ENCODE data around the gene FUZ. TPM values are rescaled to one million over a fixed set of nuclear protein-coding genes. Genes with fewer than 3 reads are reported as not detected.

The FUZ gene
- polyA plus RNA-seq, 1 donor from 2014 or later: 35.4 TPM

GRCh38 chr19:49824662-49825061 is 11.6 kb upstream of the FUZ start:
- peaks cover 13% of the 10 kb centered on the region for H3K79me2 ChIP-seq (replicated peaks; ENCODE audit: insufficient read depth, low read length)
- no peaks in the 10 kb centered on the region for H3K36me3 ChIP-seq (ENCODE audit: insufficient read depth, low read length)
- TF ChIP-seq EP300 (conservative IDR thresholded peaks at IDR 0.05; ENCODE audit: poor library complexity, severe bottlenecking): no peak
- TF ChIP-seq EZH2 (IDR thresholded peaks at IDR 0.05; ENCODE audit: borderline replicate concordance, insufficient read depth, low read length, poor library complexity, severe bottlenecking): no peak
- no peak for TF ChIP-seq SMC3 (conservative IDR thresholded peaks at IDR 0.05; ENCODE audit: poor library complexity)
- no peaks in the 10 kb centered on the region for H3K9me2 ChIP-seq (ENCODE audit: insufficient read depth, low read length)
- H3K27me3 ChIP-seq (ENCODE audit: insufficient read depth, low read depth, low read length): no peaks in the 10 kb centered on the region
- no peaks in the 10 kb centered on the region for H4K20me1 ChIP-seq (ENCODE audit: insufficient read depth)
- no peak overlapping the region for H3K4me2 ChIP-seq (ENCODE audit: low read length)
- H3K9ac ChIP-seq (ENCODE audit: low read length): no peak overlapping the region
- no peak overlapping the region for H3K4me3 ChIP-seq (ENCODE audit: low read length)
- no peaks in the 10 kb centered on the region for H3K9me3 ChIP-seq (ENCODE audit: low read length)
- no peaks in the 10 kb centered on the region for H3F3A ChIP-seq (ENCODE audit: insufficient read depth, low read length, poor library complexity, severe bottlenecking)
- H2AFZ ChIP-seq (ENCODE audit: low read depth, low read length): no peak overlapping the region
- H3K27ac ChIP-seq (ENCODE audit: low read length): no peak overlapping the region

GRCh38 chr19:49823472-49823871 is 10.4 kb upstream of the FUZ start:
- no peak overlapping the region for H3K27ac ChIP-seq (ENCODE audit: low read length)
- H3K9me2 ChIP-seq (ENCODE audit: insufficient read depth, low read length): no peaks in the 10 kb centered on the region
- H3K9ac ChIP-seq (ENCODE audit: low read length): no peak overlapping the region
- H3K4me2 ChIP-seq (ENCODE audit: low read length): no peak overlapping the region
- H4K20me1 ChIP-seq (ENCODE audit: insufficient read depth): no peaks in the 10 kb centered on the region
- no peaks in the 10 kb centered on the region for H3K9me3 ChIP-seq (ENCODE audit: low read length)
- H3K79me2 ChIP-seq (replicated peaks; ENCODE audit: insufficient read depth, low read length): peaks cover 22% of the 10 kb centered on the region
- no peaks in the 10 kb centered on the region for H3K36me3 ChIP-seq (ENCODE audit: insufficient read depth, low read length)
- H3F3A ChIP-seq (ENCODE audit: insufficient read depth, low read length, poor library complexity, severe bottlenecking): no peaks in the 10 kb centered on the region
- no peak for TF ChIP-seq TAF1 (IDR thresholded peaks at IDR 0.05; ENCODE audit: low read depth)
- TF ChIP-seq MXI1 (conservative IDR thresholded peaks at IDR 0.05; ENCODE audit: poor library complexity, severe bottlenecking): no peak
- no peak for TF ChIP-seq REST (IDR thresholded peaks at IDR 0.05; ENCODE audit: borderline replicate concordance)
- no peak for TF ChIP-seq POLR2AphosphoS5 (IDR thresholded peaks at IDR 0.05)
- TF ChIP-seq SMC3 (conservative IDR thresholded peaks at IDR 0.05; ENCODE audit: poor library complexity): no peak
- TF ChIP-seq EZH2 (IDR thresholded peaks at IDR 0.05; ENCODE audit: borderline replicate concordance, insufficient read depth, low read length, poor library complexity, severe bottlenecking): no peak
- TF ChIP-seq CTCF (IDR thresholded peaks at IDR 0.05; ENCODE audit: poor library complexity, severe bottlenecking): no peak
- TF ChIP-seq RAD21 (conservative IDR thresholded peaks at IDR 0.05): no peak
- TF ChIP-seq EP300 (conservative IDR thresholded peaks at IDR 0.05; ENCODE audit: poor library complexity, severe bottlenecking): no peak
- no peak overlapping the region for H2AFZ ChIP-seq (ENCODE audit: low read depth, low read length)
- no peak overlapping the region for H3K4me3 ChIP-seq (ENCODE audit: low read length)
- no peaks in the 10 kb centered on the region for H3K27me3 ChIP-seq (ENCODE audit: insufficient read depth, low read depth, low read length)

All from neural cell (in vitro differentiated cells).